Activated naive CD4-positive, alpha-beta T cell (primary cell): ENCODE measurements around the gene EXOC3L2.
A peak's percentile ranks its signal among the peaks of the same experiment; 100 is the strongest.

Experiments
- DNase-seq, 4 experiments: peaks; one replicate each; lab custom pipeline; 2025; lab: John Stamatoyannopoulos, UW

Gene EXOC3L2

DNA sequence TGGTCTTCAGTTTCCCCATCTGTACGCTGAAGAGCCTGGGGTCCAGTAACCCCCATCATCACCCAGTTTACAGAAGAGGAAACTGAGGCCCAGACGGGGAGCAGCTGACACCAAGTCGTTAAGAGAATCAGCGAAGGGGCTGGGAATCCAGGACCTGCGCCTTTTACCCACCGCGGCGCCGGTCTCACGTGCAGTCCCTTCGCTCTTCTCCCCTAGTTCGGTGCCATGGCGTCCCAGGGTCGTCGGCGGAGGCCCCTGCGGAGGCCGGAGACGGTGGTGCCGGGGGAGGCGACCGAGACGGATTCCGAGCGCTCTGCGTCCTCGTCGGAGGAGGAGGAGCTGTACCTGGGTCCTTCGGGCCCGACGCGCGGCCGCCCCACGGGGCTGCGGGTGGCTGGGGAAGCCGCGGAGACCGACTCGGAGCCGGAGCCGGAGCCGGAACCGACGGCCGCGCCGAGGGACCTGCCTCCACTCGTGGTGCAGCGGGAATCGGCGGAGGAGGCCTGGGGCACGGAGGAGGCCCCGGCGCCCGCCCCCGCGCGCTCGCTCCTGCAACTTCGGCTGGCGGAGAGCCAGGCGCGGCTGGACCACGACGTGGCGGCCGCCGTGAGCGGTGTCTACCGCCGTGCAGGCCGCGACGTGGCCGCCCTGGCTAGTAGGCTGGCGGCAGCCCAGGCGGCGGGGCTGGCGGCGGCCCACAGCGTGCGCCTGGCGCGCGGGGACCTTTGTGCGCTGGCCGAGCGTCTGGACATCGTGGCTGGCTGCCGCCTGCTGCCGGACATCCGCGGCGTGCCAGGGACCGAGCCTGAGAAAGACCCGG, 65.9 kb downstream of the EXOC3L2 start:
- DNase-seq = peak in 1 of 4 experiments; percentile 27

DNA sequence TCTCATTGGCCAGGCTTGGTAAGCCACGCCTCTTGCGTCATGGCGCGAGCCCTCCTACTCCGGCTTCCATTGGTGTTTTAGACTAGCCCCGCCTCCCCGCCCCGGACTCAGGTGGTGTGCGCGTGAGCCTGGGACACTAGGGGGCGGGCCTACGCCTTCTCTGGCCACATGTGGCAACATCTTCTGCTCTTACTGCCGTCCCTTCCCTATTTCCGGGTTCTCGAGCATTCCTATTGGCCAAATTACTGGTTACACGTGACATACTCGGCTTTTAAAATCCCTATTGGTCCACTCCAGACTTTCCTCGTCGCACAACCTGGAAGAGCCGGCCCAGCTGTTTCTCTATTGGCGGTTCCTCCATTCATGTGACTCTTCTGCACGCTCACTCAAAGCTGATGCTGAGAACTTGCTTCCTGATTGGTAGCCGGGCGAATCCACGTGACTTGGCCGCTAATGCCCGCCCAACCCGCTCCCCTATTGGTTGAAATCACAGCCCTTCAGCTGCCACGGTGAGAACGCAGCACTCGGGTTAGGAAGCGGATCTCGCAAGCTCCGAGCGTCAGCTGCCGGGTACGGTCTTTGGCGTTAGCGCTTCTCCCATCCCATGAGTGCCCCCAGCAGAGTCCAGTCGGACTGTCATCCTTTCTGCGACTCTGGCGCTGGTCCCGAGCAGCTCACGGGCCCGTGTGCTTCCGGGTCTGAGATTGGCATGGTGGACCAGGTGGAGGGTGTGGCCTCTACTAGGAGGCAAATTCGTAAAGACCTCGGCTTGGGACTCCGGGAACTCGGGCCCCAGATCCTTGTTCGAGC, 66.7 kb downstream of the EXOC3L2 start, which contains the start of gene BLOC1S3:
TSS of gene BLOC1S3 (plus strand) at position 523 of the 810 bp plus-strand sequence. CDS start 513 bp downstream, outside the sequence.
- peak; percentile 96 to 99 (median 97) for DNase-seq

- DNase-seq = peak in 1 of 4 experiments; percentile 61
Observed at GRCh38 chr19:45177817-45178261, 67.4 kb downstream of the EXOC3L2 start, which contains the start of gene TRAPPC6A. Gene TRAPPC6A (minus strand): TSS chr19:45178237. CDS start chr19:45178218, 19 bp downstream.

GRCh38 chr19:45175515-45176345, 69.5 kb downstream of the EXOC3L2 start:
- DNase-seq = no peak

GRCh38 chr19:45173816-45174215, 71.4 kb downstream of the EXOC3L2 start:
- no peak for DNase-seq

- no peak for DNase-seq
Observed at GRCh38 chr19:45172611-45173208, 72.5 kb downstream of the EXOC3L2 start.

GRCh38 chr19:45172173-45172572, 73.0 kb downstream of the EXOC3L2 start:
- peak in 1 of 4 experiments; percentile 14 for DNase-seq

DNA sequence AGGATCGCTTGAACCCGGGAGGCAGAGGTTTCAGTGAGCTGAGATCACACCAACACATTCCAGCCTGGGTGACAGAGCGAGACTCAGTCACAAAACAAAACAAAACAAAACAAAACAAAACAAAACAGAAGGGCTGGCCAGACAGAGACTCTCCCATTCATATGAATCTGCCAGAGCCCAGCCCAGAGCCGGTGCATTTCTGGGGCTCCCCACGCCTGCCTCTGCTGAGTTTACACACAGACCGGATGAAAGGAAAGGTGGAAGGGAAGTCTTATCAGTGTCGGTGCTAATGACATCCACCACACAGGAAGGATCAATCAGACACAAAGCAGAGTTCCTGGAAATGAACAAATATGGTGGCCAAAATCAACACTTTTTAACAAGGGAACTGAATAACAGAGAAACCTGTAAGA, 74.0 kb downstream of the EXOC3L2 start:
- DNase-seq = peak in 1 of 4 experiments; percentile 11

GRCh38 chr19:45170146-45171106, 74.8 kb downstream of the EXOC3L2 start:
- no peak for DNase-seq

DNA sequence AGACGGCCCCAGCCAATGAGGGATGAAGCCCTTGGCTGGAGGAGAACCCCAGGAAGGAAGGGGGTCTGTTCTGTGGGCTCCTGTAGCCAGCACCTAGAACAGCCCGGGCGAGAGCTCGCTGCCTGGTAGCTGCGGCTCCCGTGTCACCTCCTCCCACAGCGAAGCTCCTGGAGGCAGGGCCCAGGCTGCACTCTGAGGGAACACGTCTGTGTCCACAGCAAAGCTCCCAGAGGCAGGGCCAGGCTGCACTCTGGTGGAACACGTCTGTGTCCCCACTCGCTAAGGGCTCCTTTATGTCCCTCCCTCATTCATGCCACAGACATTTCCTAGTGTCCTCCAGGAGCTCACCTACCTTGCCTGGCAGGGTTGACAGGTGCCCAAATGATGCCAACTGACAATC, 75.6 kb downstream of the EXOC3L2 start:
- DNase-seq = no peak

- no peak for DNase-seq
Observed at GRCh38 chr19:45168767-45169351, 76.3 kb downstream of the EXOC3L2 start.

GRCh38 chr19:45166723-45167252, 78.4 kb downstream of the EXOC3L2 start:
- no peak for DNase-seq

DNA sequence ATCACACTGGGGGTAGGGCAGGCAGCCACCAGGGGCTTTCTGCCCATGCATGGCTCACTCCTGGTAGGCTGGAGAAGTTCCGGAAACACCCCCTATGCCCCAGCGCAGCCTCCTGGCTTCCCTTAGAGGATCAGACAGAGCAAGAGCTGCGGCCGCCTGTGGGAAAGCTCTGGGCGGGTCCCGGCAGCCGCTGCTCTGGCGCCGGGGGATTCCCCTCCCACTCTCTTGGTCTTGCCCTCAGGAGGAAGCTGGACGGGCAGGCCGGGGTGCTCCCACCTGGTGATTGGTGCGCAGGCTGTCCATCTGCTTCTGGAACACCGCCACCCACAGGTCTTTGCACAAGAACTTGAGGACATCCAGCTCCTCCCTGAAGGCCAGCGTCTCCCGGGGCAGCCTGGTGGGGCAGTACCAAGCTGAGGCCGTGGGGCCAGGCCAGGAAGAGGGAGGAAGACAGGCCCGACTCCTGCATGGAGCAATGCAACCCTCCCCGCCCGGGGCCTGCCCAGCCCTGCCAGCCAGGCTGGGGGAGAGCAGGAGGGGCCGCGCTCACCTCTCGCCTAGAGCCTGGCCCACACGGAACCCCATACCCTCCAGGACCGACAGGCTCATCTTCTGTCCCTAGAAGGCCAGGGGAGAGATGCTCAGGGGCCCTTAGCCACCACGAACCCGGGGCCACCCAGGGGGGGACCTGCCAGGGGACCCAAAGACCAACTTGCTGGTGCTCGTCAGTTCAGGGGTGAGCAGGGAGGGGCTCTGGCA, 80.5 kb downstream of the EXOC3L2 start:
- DNase-seq = no peak

GRCh38 chr19:45163751-45164460, 81.3 kb downstream of the EXOC3L2 start:
- no peak for DNase-seq

GRCh38 chr19:45163156-45163555, 82.1 kb downstream of the EXOC3L2 start:
- no peak for DNase-seq

DNA sequence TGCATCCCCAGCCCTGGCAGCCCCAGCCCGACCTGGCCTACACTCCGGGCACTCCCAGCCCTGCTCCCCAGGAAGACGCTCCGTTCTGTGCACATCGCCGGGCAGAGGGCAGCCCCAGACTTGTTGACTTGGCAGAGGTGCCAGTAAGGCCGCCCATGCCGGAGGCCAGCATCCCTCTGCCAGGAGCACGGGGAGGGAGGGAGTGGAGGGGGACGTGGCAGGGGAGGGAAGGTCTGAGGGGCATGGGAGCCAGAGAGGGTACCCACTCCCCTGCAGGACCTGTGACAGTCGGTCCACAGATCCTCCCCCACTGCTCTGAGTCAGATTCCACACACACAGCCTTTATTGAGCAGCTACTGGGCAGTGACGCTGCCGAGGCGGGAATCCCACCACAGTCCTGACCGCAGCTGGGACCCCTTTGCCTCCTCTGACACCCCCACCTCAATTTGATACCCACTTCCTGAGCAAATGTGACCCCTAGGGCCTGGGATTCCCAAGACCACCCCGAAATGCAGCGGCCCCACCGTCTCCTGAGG, 82.5 kb downstream of the EXOC3L2 start:
- DNase-seq = no peak
